ENCODE data around the gene GRIA2.

DNA sequence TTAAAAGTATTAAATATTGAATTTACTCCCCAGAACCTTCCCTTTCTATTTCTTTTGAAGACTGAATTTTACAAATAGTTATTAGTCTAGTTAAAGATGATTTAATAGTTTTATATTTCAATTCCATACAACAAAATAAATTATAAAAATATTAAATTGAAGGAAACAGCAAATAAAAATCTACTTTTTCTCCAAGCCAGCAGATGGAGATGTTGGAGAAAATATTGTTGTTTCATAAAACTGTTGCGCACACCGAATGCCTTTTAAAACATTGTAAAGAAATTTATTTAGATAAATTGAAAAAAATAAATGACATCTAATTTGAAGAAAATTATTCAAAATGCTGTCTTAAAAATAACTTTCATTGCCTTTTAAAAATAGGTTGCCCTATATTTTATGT lies 5.5 kb downstream of the GRIA2 start:
- TF ChIP-seq NRF1 (IDR thresholded peaks at IDR 0.05; ENCODE audit: low read depth, low read length), result no peak
- no peak for TF ChIP-seq RFX5 (IDR thresholded peaks at IDR 0.05; ENCODE audit: low read length)
- TF ChIP-seq, protein P1, sequence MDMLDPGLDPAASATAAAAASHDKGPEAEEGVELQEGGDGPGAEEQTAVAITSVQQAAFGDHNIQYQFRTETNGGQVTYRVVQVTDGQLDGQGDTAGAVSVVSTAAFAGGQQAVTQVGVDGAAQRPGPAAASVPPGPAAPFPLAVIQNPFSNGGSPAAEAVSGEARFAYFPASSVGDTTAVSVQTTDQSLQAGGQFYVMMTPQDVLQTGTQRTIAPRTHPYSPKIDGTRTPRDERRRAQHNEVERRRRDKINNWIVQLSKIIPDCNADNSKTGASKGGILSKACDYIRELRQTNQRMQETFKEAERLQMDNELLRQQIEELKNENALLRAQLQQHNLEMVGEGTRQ (IDR thresholded peaks at IDR 0.05; ENCODE audit: borderline replicate concordance, low read depth, low read length), result no peak
- TF ChIP-seq, protein P2, sequence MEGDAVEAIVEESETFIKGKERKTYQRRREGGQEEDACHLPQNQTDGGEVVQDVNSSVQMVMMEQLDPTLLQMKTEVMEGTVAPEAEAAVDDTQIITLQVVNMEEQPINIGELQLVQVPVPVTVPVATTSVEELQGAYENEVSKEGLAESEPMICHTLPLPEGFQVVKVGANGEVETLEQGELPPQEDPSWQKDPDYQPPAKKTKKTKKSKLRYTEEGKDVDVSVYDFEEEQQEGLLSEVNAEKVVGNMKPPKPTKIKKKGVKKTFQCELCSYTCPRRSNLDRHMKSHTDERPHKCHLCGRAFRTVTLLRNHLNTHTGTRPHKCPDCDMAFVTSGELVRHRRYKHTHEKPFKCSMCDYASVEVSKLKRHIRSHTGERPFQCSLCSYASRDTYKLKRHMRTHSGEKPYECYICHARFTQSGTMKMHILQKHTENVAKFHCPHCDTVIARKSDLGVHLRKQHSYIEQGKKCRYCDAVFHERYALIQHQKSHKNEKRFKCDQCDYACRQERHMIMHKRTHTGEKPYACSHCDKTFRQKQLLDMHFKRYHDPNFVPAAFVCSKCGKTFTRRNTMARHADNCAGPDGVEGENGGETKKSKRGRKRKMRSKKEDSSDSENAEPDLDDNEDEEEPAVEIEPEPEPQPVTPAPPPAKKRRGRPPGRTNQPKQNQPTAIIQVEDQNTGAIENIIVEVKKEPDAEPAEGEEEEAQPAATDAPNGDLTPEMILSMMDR (IDR thresholded peaks at IDR 0.05), result no peak
- TF ChIP-seq, protein P3, sequence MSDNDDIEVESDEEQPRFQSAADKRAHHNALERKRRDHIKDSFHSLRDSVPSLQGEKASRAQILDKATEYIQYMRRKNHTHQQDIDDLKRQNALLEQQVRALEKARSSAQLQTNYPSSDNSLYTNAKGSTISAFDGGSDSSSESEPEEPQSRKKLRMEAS (IDR thresholded peaks at IDR 0.05; ENCODE audit: low read depth), result no peak
- no peak for TF ChIP-seq FOXM1 (IDR thresholded peaks at IDR 0.05; ENCODE audit: low read depth)
- no peak for TF ChIP-seq TAF1 (IDR thresholded peaks at IDR 0.05; ENCODE audit: borderline replicate concordance, low read depth, low read length)
- no peak for TF ChIP-seq GATA2 (CRISPR knock-in tag; IDR thresholded peaks at IDR 0.05)
- TF ChIP-seq, protein P4, sequence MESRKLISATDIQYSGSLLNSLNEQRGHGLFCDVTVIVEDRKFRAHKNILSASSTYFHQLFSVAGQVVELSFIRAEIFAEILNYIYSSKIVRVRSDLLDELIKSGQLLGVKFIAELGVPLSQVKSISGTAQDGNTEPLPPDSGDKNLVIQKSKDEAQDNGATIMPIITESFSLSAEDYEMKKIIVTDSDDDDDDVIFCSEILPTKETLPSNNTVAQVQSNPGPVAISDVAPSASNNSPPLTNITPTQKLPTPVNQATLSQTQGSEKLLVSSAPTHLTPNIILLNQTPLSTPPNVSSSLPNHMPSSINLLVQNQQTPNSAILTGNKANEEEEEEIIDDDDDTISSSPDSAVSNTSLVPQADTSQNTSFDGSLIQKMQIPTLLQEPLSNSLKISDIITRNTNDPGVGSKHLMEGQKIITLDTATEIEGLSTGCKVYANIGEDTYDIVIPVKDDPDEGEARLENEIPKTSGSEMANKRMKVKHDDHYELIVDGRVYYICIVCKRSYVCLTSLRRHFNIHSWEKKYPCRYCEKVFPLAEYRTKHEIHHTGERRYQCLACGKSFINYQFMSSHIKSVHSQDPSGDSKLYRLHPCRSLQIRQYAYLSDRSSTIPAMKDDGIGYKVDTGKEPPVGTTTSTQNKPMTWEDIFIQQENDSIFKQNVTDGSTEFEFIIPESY (IDR thresholded peaks at IDR 0.05; ENCODE audit: borderline replicate concordance, low read depth), result no peak
- peak; percentile 62 for TF ChIP-seq RAD21 (IDR thresholded peaks at IDR 0.05; ENCODE audit: low read length)
- TF ChIP-seq RCOR1 (IDR thresholded peaks at IDR 0.05; ENCODE audit: low read length), result no peak
- TF ChIP-seq TCF12 (IDR thresholded peaks at IDR 0.05), result no peak
